ENCODE measurements around the gene RAB1B. TPM values are rescaled to one million over a fixed set of nuclear protein-coding genes. Genes with fewer than 3 reads are reported as not detected.

Gene RAB1B
- total RNA-seq, 1 donor from 2014 or later = 72.7 TPM

GRCh38 chr11:66279092-66279734, 10.8 kb downstream of the RAB1B start:
- H3K27ac ChIP-seq = no peak overlapping the region
- DNase-seq (ENCODE audit: extremely low spot score in 2 of 2) = no peak
- peaks cover 30% of the 10 kb centered on the region for H3K4me1 ChIP-seq
- no peaks in the 10 kb centered on the region for H3K27me3 ChIP-seq
- H3K9me3 ChIP-seq = no peaks in the 10 kb centered on the region
- TF ChIP-seq POLR2AphosphoS5 (IDR thresholded peaks at IDR 0.05; ENCODE audit: insufficient read depth in 1 of 2, low read depth in 1 of 2) = no peak
- no peak for TF ChIP-seq POLR2A (IDR thresholded peaks at IDR 0.05)
- no peak for TF ChIP-seq CTCF (IDR thresholded peaks at IDR 0.05)
- H3K4me3 ChIP-seq = no peak overlapping the region
- H3K36me3 ChIP-seq = peaks cover 0 to 23% of the 10 kb centered on the region in 2 donors
- intact Hi-C loops (cut with DNase I) = no loop called here

GRCh38 chr11:66280428-66280827, 12.0 kb downstream of the RAB1B start:
- intact Hi-C loops (cut with DNase I) = loop anchor here (10.0 kb wide), 1 partner anchor 56 kb away; no protein-coding TSS in a partner anchor
- TF ChIP-seq POLR2AphosphoS5 (IDR thresholded peaks at IDR 0.05; ENCODE audit: insufficient read depth in 1 of 2, low read depth in 1 of 2) = no peak
- TF ChIP-seq CTCF (IDR thresholded peaks at IDR 0.05) = no peak
- TF ChIP-seq POLR2A (IDR thresholded peaks at IDR 0.05) = no peak
- peaks cover 28% of the 10 kb centered on the region for H3K4me1 ChIP-seq
- no peaks in the 10 kb centered on the region for H3K27me3 ChIP-seq
- no peak for DNase-seq (ENCODE audit: extremely low spot score in 2 of 2)
- no peak overlapping the region for H3K27ac ChIP-seq
- H3K4me3 ChIP-seq = no peak overlapping the region
- peaks cover 0 to 11% of the 10 kb centered on the region in 2 donors for H3K36me3 ChIP-seq
- H3K9me3 ChIP-seq = no peaks in the 10 kb centered on the region

- no peak for DNase-seq (ENCODE audit: extremely low spot score in 2 of 2)
- no peaks in the 10 kb centered on the region for H3K27me3 ChIP-seq
- intact Hi-C loops (cut with DNase I) = loop anchor here (10.0 kb wide), 1 partner anchor 56 kb away; no protein-coding TSS in a partner anchor
- H3K36me3 ChIP-seq = peaks cover 0 to 5% of the 10 kb centered on the region in 2 donors
- peaks cover 28% of the 10 kb centered on the region for H3K4me1 ChIP-seq
- TF ChIP-seq CTCF (IDR thresholded peaks at IDR 0.05) = no peak
- TF ChIP-seq POLR2AphosphoS5 (IDR thresholded peaks at IDR 0.05; ENCODE audit: insufficient read depth in 1 of 2, low read depth in 1 of 2) = no peak
- TF ChIP-seq POLR2A (IDR thresholded peaks at IDR 0.05) = no peak
- no peak overlapping the region for H3K27ac ChIP-seq
- H3K4me3 ChIP-seq = no peak overlapping the region
- H3K9me3 ChIP-seq = no peaks in the 10 kb centered on the region
Observed at GRCh38 chr11:66281001-66281400, 12.6 kb downstream of the RAB1B start.

GRCh38 chr11:66281776-66282467, 13.5 kb downstream of the RAB1B start:
- Histone ChIP-seq H3K4me1 (peaks cover 34% of the 10 kb centered on the region), H3K27me3 (no peaks in the 10 kb centered on the region), H3K36me3 (no peaks in the 10 kb centered on the region), H3K9me3 (no peaks in the 10 kb centered on the region), H3K27ac (no peak overlapping the region), H3K4me3 (no peak overlapping the region)
- no peak for TF ChIP-seq POLR2A (IDR thresholded peaks at IDR 0.05)
- no peak for TF ChIP-seq CTCF (IDR thresholded peaks at IDR 0.05)
- TF ChIP-seq POLR2AphosphoS5 (IDR thresholded peaks at IDR 0.05; ENCODE audit: insufficient read depth in 1 of 2, low read depth in 1 of 2) = no peak
- DNase-seq (ENCODE audit: extremely low spot score in 2 of 2) = no peak
- intact Hi-C loops (cut with DNase I) = loop anchor here (10.0 kb wide), 1 partner anchor 57 kb away; no protein-coding TSS in a partner anchor

Data from vagina (tissue), 2 donors.